Measurements from ENCODE around the gene ZFYVE16. TPM values are rescaled to one million over a fixed set of nuclear protein-coding genes. Genes with fewer than 3 reads are reported as not detected.
"Not testable (repeated sequence)": the region's sequence is repeated elsewhere in the genome, so short reads cannot be mapped to it uniquely, and the experiment has no call there.

Gene ZFYVE16
- total and polyA plus RNA-seq, 2 donors (not counting 1 experiment from before 2014, with no cell fraction given) = 12.9 to 34.2 TPM

GRCh38 chr5:80492741-80493140 is 84.9 kb downstream of the ZFYVE16 start:
- no peak overlapping the region for H3K27ac ChIP-seq (ENCODE audit: insufficient read depth, low read length)
- H3K9me3 ChIP-seq (ENCODE audit: control insufficient read depth, insufficient read depth, low read depth, low read length) = no peaks in the 10 kb centered on the region
- H3K9ac ChIP-seq (ENCODE audit: insufficient read depth, low read length) = no peak overlapping the region
- H3K36me3 ChIP-seq (ENCODE audit: control insufficient read depth, insufficient read depth, low read length) = no peaks in the 10 kb centered on the region
- no peaks in the 10 kb centered on the region for H3K4me1 ChIP-seq (ENCODE audit: control insufficient read depth, extremely low read depth, insufficient read depth, low read length)
- H2AFZ ChIP-seq (ENCODE audit: low read length) = no peak overlapping the region
- DNase-seq (ENCODE audit: low read depth in 2 of 2) = no peak
- H3K4me2 ChIP-seq (ENCODE audit: extremely low read depth, insufficient read depth, low read length) = no peak overlapping the region
- no peaks in the 10 kb centered on the region for H4K20me1 ChIP-seq (ENCODE audit: control insufficient read depth, extremely low read depth, insufficient read depth, low read length)
- no peak for TF ChIP-seq CTCF (conservative IDR thresholded peaks at IDR 0.05 in 1 of 2, IDR thresholded peaks at IDR 0.05 in 1 of 2; ENCODE audit: low read depth in 1 of 2, low read length in 2 of 2)
- TF ChIP-seq EZH2 (IDR thresholded peaks at IDR 0.05; ENCODE audit: low read length, missing control alignments) = no peak
- no peaks in the 10 kb centered on the region for H3K79me2 ChIP-seq (ENCODE audit: control insufficient read depth, insufficient read depth, low read length)
- no peak overlapping the region for H3K4me3 ChIP-seq (replicated peaks in 1 of 4; ENCODE audit: control extremely low read depth in 1 of 4, insufficient read depth in 1 of 4, low read depth in 3 of 4, low read length in 4 of 4)
- H3K27me3 ChIP-seq (ENCODE audit: control insufficient read depth, insufficient read depth, low read length) = no peaks in the 10 kb centered on the region

DNA sequence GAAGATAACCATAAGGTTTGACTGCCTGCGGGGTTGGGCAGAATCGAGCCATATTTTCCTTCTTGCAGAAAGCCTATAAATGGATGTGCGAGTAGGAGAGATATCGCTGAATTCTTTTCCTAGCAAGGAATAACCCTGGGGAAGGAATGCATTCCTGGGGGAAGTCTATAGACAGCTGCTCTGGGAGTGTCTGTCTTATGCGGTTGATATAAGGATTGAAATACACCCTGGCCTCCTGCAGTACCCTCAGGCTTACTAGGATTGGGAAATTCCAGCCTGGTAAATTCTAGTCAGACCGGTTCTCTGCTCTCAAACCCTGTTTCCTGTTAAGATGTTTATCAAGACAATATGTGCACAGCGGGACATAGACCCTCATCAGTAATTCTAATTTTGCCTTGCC is 85.6 kb downstream of the ZFYVE16 start:
- H3K9ac ChIP-seq (ENCODE audit: insufficient read depth, low read length); H3K27me3 ChIP-seq (ENCODE audit: control insufficient read depth, insufficient read depth, low read length); H3K4me3 ChIP-seq (replicated peaks in 1 of 4; ENCODE audit: control extremely low read depth in 1 of 4, insufficient read depth in 1 of 4, low read depth in 3 of 4, low read length in 4 of 4); H3K4me1 ChIP-seq (ENCODE audit: control insufficient read depth, extremely low read depth, insufficient read depth, low read length); H3K9me3 ChIP-seq (ENCODE audit: control insufficient read depth, insufficient read depth, low read depth, low read length); H3K79me2 ChIP-seq (ENCODE audit: control insufficient read depth, insufficient read depth, low read length); H4K20me1 ChIP-seq (ENCODE audit: control insufficient read depth, extremely low read depth, insufficient read depth, low read length); H3K36me3 ChIP-seq (ENCODE audit: control insufficient read depth, insufficient read depth, low read length); H3K4me2 ChIP-seq (ENCODE audit: extremely low read depth, insufficient read depth, low read length); DNase-seq (ENCODE audit: low read depth in 2 of 2); H2AFZ ChIP-seq (ENCODE audit: low read length); H3K27ac ChIP-seq (ENCODE audit: insufficient read depth, low read length): not testable (repeated sequence)

GRCh38 chr5:80495891-80496290 is 88.0 kb downstream of the ZFYVE16 start:
- no peak overlapping the region for H3K4me3 ChIP-seq (replicated peaks in 1 of 4; ENCODE audit: control extremely low read depth in 1 of 4, insufficient read depth in 1 of 4, low read depth in 3 of 4, low read length in 4 of 4)
- H3K4me2 ChIP-seq (ENCODE audit: extremely low read depth, insufficient read depth, low read length) = no peak overlapping the region
- no peaks in the 10 kb centered on the region for H3K9me3 ChIP-seq (ENCODE audit: control insufficient read depth, insufficient read depth, low read depth, low read length)
- no peaks in the 10 kb centered on the region for H4K20me1 ChIP-seq (ENCODE audit: control insufficient read depth, extremely low read depth, insufficient read depth, low read length)
- no peaks in the 10 kb centered on the region for H3K27me3 ChIP-seq (ENCODE audit: control insufficient read depth, insufficient read depth, low read length)
- H3K9ac ChIP-seq (ENCODE audit: insufficient read depth, low read length) = no peak overlapping the region
- TF ChIP-seq EZH2 (IDR thresholded peaks at IDR 0.05; ENCODE audit: low read length, missing control alignments) (no peak), CTCF (conservative IDR thresholded peaks at IDR 0.05 in 1 of 2, IDR thresholded peaks at IDR 0.05 in 1 of 2; ENCODE audit: low read depth in 1 of 2, low read length in 2 of 2) (no peak)
- H3K27ac ChIP-seq (ENCODE audit: insufficient read depth, low read length) = no peak overlapping the region
- no peak for DNase-seq (ENCODE audit: low read depth in 2 of 2)
- no peaks in the 10 kb centered on the region for H3K4me1 ChIP-seq (ENCODE audit: control insufficient read depth, extremely low read depth, insufficient read depth, low read length)
- no peaks in the 10 kb centered on the region for H3K36me3 ChIP-seq (ENCODE audit: control insufficient read depth, insufficient read depth, low read length)
- no peaks in the 10 kb centered on the region for H3K79me2 ChIP-seq (ENCODE audit: control insufficient read depth, insufficient read depth, low read length)
- H2AFZ ChIP-seq (ENCODE audit: low read length) = no peak overlapping the region
